Right cardiac atrium (tissue), 5 donors: Measurements from ENCODE around the gene TAGLN. TPM values are rescaled to one million over a fixed set of nuclear protein-coding genes. Genes with fewer than 3 reads are reported as not detected.

Experiments
- polyA plus RNA-seq: library from polyadenylated mRNA; stranded (reverse); fragments of 200-250 nt; gene quantifications from one replicate; pipeline ENCODE4 v1.2.3, GENCODE V29; 2013
- total RNA-seq, 4 donors: library from RNA; stranded (reverse); fragmentation: NEBNext Ultra II Directional; extraction: Animal tissue kit (Norgen Biotek cat#: 25700); gene quantifications; one replicate each; pipeline ENCODE4 v1.2.1, GENCODE V29; 2021
- donor health status: healthy with polysubstance abuse.
- donor health status: DM: no; HTN: yes; CAD: no.
- donor health status: DM: no; HTN: no; CAD: no.
- donor health status: DM: no; HTN: yes; CAD: no; lungs with severe emphysema.
- donor health status: DM: yes; HTN: yes; CAD: no.

The TAGLN gene
- total and polyA plus RNA-seq, 5 donors, result 414 to 1,307 (median 937) TPM

Other genes with a start within 250 kb of the TAGLN start
- gene SIK3, start 100.9 kb upstream of the TAGLN start, total RNA-seq, result 10 to 100 TPM; 34.2 to 46.6 (median 36.9) TPM
- 13.4 TPM for gene SIK3, start 100.9 kb upstream of the TAGLN start, polyA plus RNA-seq
- 10 to 100 TPM; 52.6 to 68.1 (median 57.5) TPM for gene PAFAH1B2, start 55.1 kb upstream of the TAGLN start, total RNA-seq
- gene PAFAH1B2, start 55.1 kb upstream of the TAGLN start, polyA plus RNA-seq, result 20.4 TPM
- gene SIDT2, start 20.6 kb upstream of the TAGLN start, total RNA-seq, result 10 to 100 TPM; 34.6 to 57.4 (median 40.8) TPM
- gene SIDT2, start 20.6 kb upstream of the TAGLN start, polyA plus RNA-seq, result 28.6 TPM
- gene PCSK7, start 32.7 kb downstream of the TAGLN start, total RNA-seq, result 10 to 100 TPM; 28.2 to 39.2 (median 30.5) TPM
- 25.7 TPM for gene PCSK7, start 32.7 kb downstream of the TAGLN start, polyA plus RNA-seq
- 10 to 100 TPM; 20.6 to 23.8 (median 22.3) TPM for gene RNF214, start 33.3 kb downstream of the TAGLN start, total RNA-seq
- gene RNF214, start 33.3 kb downstream of the TAGLN start, polyA plus RNA-seq, result 8.0 TPM
- 10 to 100 TPM in 1 of 4 donors, 1 to 10 TPM in 3; 7.0 to 10.5 (median 8.2) TPM for gene BACE1-AS, start 92.0 kb downstream of the TAGLN start, total RNA-seq
- gene BACE1-AS, start 92.0 kb downstream of the TAGLN start, polyA plus RNA-seq, result 6.6 TPM
- gene BACE1, start 116.9 kb downstream of the TAGLN start, total RNA-seq, result 10 to 100 TPM; 14.4 to 19.9 (median 17.6) TPM
- gene BACE1, start 116.9 kb downstream of the TAGLN start, polyA plus RNA-seq, result 6.6 TPM
- 10 to 100 TPM in 1 of 4 donors, 1 to 10 TPM in 3; 7.9 to 10.6 (median 9.2) TPM for gene CEP164, start 128.5 kb downstream of the TAGLN start, total RNA-seq
- gene CEP164, start 128.5 kb downstream of the TAGLN start, polyA plus RNA-seq, result 8.6 TPM